Measurements from ENCODE around the gene CASP14. TPM values are rescaled to one million over a fixed set of nuclear protein-coding genes. Genes with fewer than 3 reads are reported as not detected.

The CASP14 gene
- total and polyA plus RNA-seq, 3 experiments from 2014 or later: not detected

Other genes with a start within 250 kb of the CASP14 start
- gene OR7A5, start 214.3 kb upstream of the CASP14 start, total RNA-seq: not detected
- not detected for gene OR7A5, start 214.3 kb upstream of the CASP14 start, polyA plus RNA-seq
- not detected for gene OR7C1, start 214.3 kb upstream of the CASP14 start, total RNA-seq
- not detected for gene OR7C1, start 214.3 kb upstream of the CASP14 start, polyA plus RNA-seq
- not detected for gene OR7A10, start 200.6 kb upstream of the CASP14 start, total RNA-seq
- not detected for gene OR7A10, start 200.6 kb upstream of the CASP14 start, polyA plus RNA-seq
- gene OR7A17, start 163.3 kb upstream of the CASP14 start, total RNA-seq: not detected
- not detected for gene OR7A17, start 163.3 kb upstream of the CASP14 start, polyA plus RNA-seq
- gene OR7C2, start 108.0 kb upstream of the CASP14 start, total RNA-seq: not detected
- gene OR7C2, start 108.0 kb upstream of the CASP14 start, polyA plus RNA-seq: not detected
- gene SLC1A6, start 69.6 kb upstream of the CASP14 start, total RNA-seq: not detected
- gene SLC1A6, start 69.6 kb upstream of the CASP14 start, polyA plus RNA-seq: not detected
- not detected for gene OR1I1, start 32.7 kb downstream of the CASP14 start, total RNA-seq
- gene OR1I1, start 32.7 kb downstream of the CASP14 start, polyA plus RNA-seq: not detected
- gene SYDE1, start 57.9 kb downstream of the CASP14 start, total RNA-seq: under 1 TPM; 0.22 to 0.44 TPM
- gene SYDE1, start 57.9 kb downstream of the CASP14 start, polyA plus RNA-seq: 0.06 TPM
- under 1 TPM in 1 of 2 experiments, not detected in 1; 0.04 TPM for gene NOTCH3, start 151.5 kb downstream of the CASP14 start, total RNA-seq
- not detected for gene NOTCH3, start 151.5 kb downstream of the CASP14 start, polyA plus RNA-seq
- not detected for gene EPHX3, start 183.0 kb downstream of the CASP14 start, total RNA-seq
- gene EPHX3, start 183.0 kb downstream of the CASP14 start, polyA plus RNA-seq: not detected

All from CD8-positive, alpha-beta memory T cell (primary cell).